ENCODE data around the gene CIBAR2.

CIBAR2 gene

DNA sequence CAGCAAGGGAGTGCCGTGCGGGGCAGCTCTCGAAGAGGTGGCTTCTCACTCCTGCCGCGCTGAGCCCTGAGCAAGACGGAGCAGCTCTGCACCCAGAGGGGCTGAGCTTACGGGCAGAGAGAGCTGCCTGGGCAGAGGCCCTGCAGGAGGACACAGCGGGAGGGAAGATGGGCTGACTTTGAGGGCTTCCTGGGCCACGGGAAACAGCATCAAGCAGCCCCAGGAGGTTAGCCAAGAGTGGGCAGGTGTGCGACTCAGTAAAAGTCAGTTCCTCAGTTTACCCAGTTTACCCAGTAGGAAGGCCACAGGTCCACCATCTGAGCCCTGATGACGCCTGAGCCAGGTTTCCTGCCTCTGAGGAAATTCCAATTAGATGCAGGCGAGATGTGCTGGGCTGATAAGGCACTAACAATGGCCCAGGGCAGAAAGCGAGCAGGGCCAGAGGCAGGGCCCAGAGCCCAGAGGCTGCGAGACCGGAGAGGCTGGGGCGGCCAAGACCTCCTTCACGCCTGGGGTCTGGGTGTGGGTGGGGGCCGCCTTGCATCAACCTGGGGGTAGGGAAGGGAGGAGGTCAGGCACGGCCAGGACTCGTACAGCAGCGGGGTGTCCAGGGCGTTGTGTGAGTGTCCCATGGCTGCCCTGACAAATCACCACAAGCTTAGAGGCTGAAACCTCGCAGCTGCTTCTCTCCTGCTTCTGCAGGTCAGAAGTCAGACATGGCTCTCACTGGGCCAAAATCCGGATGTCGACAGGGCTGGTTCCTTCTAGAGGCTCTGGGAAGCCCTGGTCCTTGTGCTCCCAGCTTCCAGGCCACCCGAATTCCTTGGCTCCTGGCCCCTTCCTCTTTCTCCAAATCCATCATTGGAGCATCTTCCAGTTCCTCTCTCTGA lies 32.0 kb upstream of the CIBAR2 start:
- no peak for DNase-seq (ENCODE audit: low read depth)

DNA sequence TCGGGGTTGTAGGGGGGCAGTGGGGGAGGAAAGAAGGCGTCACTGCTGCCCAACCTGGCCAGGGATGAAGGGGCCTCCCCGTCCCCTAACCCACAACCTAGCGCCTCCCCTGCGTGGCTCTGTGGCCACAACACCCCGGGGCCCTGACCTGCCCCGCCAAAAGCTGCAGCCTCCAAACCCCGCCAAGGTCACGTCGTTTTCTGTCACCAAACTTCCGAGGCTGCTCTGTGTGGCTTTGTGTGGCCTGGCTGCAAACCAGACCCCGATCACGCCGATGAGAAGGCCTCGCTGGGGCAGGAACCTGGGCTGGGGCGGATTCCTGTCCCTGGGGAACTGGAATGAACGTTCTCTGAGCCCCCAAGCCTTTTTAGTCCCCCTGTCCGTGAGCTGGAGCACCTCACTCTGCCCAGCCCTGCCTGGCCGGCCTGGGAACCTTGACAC lies 30.5 kb upstream of the CIBAR2 start:
- DNase-seq (ENCODE audit: low read depth) = no peak

DNA sequence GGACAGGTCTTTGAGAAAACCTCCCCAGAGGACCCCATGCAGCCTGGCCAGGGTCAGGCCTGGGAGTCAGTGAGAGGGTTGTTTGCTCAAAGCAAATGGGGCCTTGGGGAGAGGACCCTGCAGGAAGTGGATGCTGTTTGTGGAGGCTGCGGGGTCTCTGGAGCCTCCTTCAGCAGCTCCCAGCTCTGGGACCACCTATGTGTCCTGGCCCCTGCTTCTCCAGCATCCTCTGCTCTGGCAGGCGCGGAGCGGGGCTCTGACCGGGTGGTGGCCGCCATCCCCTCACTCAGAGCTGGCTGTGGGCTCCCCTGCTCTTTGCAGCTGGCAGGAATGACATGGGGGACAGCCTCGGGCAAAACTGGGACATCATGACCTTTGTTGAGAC lies 29.8 kb upstream of the CIBAR2 start:
- no peak for DNase-seq (ENCODE audit: low read depth)

DNA sequence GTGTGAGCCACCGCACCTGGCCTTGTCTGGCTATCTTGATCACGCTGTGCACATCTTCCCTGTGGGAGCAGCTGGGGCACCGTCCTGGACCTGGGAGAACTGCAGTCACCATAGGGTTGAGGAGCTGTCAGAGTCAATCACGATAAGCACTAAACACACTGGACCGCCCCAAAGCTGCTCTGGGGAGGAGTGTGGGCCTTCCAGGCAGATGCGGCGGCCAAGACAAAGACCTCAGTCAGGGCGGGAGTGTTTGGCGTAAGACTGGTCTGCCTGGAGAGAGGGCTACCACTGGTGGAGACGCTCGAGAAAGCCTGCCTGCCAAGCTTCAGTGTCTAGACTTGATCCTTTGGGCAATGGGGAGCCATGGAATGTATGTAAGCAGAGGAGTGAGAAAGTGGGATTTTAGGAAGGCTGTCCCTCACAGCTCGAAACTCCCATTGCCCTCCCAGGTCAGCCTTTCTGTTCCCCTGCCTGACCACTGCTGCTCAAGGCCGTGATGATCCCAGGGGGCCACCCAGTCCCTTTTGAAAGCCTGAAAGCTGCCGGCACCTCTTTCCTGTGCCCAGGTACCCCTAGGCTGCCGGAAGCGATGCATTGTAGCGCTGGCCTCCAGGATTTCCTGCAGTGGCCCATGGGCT lies 29.3 kb upstream of the CIBAR2 start:
- DNase-seq (ENCODE audit: low read depth) = no peak

DNA sequence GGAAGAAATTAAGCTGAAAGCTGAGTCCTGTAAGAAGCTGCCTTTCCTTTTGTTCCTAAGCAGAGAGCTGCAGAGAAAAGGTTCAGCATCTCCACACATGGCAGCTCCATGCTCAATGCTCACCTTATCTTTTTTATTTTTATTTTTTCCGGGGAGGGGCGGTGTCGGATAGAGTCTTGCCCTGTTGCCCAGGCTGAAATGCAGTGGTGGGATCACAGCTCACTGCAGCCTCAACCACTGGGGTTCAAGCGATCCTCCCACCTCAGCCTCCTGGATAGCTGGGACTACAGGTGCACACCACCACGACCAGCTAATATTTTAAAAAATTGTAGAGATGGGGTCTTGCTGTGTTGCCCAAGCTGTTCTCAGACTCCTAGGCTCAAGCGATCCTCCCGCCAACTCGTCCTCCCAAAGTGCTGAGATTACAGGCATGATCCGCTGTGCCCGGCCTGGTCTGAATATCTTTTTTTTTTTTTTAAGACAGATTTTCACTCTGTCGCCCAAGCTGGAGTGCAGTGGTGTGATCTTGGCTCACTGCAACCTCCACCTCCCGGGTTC lies 28.3 kb upstream of the CIBAR2 start:
- no peak for DNase-seq (ENCODE audit: low read depth)

DNA sequence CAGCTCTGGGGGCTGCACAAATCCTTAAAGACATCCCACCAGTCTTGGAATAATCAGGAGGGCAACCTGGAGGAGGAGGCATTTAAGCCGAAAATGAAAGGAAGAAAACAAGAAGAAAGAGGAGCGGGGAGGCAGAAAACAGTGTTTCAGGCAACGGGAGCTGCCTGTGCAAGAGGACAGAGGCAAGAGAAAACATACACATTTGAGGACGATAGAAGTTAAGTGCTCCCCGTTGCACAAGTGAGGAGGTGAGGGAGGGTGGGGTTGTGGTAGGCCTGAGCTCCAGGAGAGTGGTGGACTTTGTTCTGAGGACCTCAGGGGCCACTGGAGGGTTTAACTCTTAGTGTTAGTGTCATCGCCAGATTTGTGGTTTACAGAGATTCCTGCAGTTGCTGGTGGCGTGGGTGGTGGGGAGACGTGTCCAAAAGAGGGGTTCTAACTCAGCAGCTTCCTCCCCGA lies 27.6 kb upstream of the CIBAR2 start:
- DNase-seq (ENCODE audit: low read depth) = no peak

DNA sequence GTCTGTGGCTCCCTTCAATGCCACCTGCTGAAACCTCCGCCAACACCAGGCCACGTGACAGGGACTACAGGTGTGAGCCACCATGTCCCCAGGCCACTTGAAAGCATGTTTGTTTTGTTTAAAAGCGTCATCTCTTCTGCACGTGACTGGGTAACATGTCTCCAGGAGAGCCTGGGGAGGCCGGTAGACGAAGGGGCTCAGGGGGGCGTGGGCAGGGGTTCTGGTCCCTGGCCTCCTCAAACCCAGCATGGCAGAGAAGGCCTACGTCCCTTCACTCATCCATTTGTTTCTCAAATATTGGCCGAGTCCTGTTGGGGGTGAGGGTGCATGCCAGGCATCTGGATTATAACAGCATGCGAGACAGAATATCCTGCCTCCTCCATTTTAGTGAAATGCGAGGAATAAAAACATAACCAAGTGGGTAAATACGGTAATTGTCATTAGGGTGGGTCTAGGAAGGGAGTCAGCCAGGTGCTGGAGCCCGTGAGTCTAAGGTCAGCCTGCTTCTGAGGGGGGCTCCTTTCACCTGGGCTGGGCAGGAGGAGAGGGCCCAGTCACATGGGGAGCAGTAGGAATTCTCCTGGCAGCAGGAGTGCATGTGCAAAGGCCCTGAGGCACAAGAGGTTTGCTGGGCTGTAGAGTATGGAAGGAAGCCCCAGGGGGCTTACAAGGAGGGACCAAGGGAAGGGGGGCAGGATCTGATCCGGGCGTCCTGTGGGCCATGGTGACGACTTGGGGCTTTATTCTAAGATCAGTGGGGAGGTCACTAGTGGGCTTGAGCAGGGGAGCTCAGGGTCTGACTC lies 26.8 kb upstream of the CIBAR2 start:
- no peak for DNase-seq (ENCODE audit: low read depth)

DNA sequence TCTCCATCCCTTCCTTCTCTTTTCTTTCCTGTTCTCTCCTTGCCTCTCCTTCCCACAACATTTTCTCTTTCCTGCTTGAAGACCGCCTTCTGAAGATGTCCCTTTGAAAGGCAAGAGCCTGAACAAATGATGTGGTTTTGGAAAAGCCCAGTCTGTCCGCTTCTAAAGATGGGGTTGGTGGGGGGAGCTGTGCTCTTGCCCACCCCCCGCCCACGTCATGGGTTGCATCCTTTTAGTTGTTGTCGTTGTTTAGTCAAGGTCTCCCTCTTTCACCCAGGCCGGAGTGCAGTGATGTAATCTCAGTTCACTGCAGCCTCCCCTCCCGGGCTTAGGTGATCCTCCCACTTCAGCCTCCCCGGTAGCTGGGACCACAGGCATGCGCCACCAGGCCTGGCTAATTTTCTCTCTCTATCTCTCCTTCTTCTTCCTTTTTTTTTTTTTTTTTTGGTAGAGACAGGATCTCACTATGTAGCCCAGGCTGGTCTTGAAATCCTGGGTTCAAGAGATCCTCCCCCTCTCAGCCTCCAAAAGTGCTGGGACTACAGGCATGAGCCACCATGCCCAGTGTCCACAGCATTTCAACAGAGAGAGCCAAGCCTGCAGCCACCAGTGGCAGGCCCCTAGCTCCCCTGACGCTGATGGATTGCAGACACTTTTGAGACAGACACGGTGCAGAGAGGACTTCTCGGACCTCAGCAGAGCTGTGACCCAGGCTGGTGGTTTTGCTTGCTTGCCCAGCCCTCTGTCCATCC lies 26.0 kb upstream of the CIBAR2 start:
- DNase-seq (ENCODE audit: low read depth) = no peak

DNA sequence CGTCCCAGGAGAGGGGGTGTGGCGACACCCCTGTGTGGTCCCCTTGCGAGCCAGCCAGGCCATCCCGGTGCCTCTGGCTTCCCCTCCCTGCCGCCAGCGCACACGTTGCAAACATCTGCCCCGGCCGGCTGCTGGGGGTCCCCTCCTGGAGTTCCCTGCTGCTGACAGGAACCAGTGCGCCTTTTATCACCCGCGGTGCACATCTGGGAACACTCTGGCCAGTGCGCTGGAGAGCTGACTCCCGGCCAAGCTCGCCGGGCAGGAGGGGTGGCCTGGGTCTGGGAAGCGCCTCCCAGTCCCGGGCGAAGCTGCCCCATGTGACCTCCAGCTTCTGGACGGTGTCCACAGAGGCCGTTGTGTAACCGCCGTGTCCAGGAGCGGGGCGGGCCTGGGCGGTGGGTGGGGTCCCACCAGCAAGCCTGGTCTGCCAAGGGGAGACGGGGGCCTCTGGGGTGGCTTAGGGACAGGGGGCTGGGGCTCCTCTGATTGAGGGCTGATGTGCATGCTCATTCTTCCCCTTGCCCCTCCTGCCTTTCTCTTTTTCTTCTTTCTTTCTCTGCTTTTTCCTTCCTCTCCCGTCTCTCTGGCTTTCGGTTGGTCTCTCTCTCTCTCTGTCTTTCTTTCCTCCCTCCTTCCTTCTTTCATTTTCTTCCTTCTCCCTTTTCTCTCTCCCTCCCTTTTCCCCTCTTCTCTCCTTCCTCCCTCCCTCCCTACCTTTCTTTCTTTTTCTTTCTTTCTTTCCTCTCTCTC lies 25.2 kb upstream of the CIBAR2 start:
- no peak for DNase-seq (ENCODE audit: low read depth)

DNA sequence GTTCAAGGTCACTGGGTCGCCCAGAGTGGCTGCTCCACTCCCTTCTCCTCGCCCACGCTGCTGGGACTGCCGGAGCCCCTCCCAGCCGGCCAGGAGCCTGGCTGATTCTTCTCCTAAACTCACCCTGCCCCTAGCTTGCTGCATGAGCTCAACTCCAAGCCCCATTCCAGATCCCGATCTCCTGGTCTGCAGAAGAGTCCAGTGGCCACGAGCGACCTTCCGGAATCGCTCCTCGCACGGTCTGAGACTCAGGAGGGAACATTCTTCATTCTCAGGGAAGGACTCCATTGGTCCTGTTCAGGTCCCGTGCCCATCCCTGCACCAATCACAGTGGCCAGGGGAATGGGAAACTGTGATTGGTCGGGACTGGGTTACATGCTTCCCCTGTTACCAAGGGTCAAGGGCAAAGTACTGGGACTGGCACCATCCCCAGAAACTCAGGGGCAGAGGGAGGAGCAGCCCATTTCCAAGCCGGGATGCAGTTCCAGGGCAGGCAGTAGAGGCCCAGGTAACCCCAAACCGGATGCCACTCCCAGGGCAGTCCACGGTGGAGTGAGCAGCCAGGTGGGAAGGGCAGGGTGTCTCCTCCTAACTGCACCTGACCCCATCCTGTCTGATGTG lies 24.5 kb upstream of the CIBAR2 start:
- DNase-seq (ENCODE audit: low read depth) = no peak

DNA sequence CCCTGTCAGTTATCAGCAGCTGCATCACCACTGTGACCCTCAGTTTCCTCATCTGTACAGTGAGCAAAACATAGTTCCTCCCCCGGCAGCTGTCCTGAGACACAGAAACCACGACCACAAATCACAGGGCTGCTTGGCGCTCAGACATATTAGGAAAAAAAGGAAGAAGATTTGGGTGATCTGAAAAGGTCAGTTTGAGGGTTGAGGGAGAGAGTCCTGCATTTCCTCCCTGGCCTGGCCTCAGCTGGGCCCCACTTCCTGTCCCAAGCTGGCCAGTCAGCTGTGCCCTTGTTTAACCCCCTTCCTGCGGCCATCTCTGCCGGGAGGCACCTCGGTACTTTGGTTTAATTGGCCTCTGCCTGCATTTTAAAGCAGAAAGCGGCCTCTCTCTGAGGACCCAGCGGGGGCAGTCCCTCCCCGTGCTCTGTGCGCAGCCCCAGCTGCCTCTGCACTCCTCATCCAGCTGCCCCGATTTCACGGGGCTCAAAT lies 24.0 kb upstream of the CIBAR2 start:
- DNase-seq (ENCODE audit: low read depth) = no peak

DNA sequence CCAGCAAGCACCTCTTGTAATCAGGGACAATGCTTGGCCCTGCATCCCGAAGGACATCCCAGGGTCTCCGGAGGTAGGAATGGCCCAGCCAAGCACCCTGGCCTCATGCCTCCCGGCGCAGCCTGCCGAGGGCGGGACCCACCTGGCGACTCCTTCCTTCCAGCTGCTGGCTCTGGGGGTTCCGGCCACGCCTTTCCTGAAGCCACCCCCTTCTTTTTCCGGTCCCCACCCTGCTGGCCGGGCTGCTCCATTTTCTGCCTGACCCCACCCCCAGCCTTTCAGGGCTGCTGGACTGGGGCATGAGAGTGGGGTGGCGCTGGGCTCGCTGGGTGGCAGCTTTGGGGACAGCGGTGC lies 22.5 kb upstream of the CIBAR2 start:
- no peak for DNase-seq (ENCODE audit: low read depth)

DNA sequence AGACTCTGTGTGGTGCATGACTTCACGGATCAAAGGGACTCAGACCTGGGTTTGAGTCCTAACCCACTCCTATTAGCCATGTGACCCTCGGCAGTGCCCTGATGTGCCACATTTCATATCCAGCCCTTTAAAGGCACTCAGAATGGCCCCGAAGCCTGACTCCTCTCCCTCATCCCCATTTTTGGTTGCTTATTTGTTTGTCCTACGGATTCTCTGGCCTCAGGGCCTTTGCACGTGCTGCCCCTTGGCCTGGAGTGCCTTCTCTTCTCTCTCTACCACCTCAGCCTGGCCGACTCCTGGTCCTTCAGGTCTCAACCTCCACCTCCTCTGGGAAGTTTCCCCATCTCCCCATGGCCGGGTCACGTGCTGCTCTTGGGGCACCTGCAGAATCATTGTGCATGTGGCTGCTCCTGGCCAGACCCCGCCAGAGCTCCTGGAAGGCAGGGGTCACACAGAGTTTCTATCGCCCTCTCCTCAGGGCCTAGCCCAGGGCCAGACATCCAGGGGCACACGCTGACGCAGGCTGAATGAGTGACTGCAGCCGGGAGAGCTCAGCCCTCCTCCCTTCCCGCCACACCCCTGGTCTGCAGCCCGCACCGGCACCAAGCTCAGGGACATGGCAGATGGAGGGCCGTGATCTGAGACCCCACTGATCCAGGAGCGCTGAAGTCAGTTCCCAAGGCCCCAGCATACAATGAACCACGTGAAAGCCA lies 22.0 kb upstream of the CIBAR2 start:
- no peak for DNase-seq (ENCODE audit: low read depth)

DNA sequence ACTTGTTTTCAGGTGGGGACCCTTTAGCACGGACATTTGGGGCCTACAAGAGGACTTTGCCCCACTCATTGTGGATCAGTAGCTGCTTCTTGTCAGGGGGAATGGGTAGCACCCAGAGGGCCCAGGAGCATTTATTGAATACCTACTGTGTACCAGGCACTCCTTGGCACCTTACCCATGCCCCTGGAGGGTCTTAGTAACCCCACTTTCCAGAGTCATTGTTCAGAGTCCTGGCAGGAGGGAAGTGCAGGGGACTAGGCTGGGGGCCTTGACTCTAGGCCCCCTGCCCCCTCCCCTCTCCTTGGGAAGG lies 21.0 kb upstream of the CIBAR2 start:
- no peak for DNase-seq (ENCODE audit: low read depth)

DNA sequence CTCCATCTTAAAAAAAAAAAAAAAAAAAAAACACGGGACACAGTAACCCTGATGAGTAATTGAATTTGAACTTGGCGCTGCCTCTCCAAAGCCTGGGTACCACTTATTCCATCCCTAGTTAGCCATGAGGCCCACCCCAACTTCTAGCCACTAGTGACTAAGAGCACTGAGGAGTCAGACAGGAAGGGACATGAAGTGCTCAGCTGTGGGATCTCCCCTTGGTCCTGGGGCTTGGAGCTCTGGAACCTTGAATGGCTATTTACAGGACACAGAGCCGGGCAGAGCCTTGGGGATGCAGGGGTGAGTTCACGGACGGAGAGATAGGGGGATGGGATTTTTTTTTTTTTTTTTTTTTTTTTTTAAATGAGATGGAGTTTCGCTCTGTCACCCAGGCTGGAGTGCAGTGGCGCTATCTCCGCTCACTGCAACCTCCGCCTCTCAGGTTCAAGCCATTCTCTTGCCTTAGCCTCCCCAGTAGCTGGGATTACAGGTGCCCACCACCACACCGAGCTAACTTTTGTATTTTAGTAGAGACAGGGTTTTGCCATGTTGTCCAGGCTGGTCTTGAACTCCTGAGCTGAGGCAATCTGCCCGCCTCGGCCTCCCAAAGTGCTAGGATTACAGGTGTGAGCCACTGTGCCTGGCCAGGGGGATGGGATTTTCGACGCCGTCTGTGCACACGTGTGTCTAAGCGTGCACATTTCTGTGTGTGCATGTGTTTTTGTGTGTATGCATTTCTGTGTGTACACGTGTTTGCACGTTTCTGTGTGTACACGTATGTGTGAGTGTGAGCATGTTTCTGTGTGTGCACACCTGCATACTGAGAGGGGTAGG lies 20.4 kb upstream of the CIBAR2 start:
- no peak for DNase-seq (ENCODE audit: low read depth)

DNA sequence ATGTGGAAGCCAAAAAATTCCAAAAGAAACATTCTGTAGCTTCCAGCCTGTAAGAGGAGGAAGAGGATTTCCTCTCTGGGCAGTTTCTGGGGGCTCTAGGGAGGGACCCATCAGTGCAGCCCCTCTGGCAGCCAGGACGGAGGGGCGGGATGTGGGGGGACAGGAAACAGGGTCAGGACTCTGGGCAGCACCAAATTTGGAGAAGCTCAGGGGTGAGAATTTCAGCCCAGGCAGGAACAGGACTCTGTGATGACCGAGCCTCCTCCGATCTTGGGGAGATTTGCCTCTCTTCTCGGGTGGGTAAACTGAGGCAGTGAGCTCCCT lies 18.4 kb upstream of the CIBAR2 start:
- no peak for DNase-seq (ENCODE audit: low read depth)

DNA sequence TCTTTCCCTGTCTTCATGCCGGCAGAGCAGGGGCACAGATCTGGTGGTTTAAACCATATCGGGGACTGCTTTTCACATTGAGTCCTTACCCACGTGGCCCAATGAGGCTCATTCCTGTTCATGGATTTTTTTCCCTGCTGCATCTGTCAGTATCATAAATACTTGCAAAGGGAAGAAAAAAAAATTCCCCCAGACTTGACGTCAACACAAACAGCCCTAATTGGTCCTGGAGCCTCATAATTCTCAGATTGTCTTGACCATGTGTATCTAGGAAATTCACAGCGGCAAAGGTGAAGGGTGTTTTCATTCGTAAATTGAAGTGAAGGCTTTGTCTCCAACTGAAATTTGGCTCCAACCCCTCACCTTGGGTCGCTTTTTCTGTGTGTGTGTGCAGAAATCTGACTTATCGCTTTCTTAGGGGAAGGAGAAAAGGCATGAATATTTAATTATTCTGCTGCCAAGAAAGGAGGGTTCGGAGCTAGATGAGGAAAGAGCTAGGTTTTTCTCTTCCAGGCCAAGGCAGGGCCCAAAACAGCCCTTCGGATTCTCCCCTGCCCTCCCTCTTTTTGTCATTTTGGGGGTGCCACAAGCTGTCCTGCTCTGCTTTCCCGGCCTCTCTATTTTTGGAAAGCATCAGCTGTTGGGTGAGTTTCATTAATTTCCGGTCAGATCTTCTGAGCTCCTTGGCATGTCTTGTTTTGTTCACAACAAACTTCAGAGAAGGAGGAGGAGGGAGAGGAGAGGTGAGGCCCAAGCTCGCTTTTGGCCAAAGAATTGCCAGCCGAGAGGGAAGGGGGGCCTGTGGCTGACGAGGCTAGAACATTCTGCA lies 17.8 kb upstream of the CIBAR2 start:
- no peak for DNase-seq (ENCODE audit: low read depth)

All from stimulated activated CD8-positive, alpha-beta memory T cell treated with anti-CD3 and anti-CD28 coated beads, Interleukin-4, amount 100 ng/mL, for 24 hours (primary cell).